Suprapubic skin (tissue), 4 donors: ENCODE data around the gene CEMIP2. TPM values are rescaled to one million over a fixed set of nuclear protein-coding genes. Genes with fewer than 3 reads are reported as not detected.

ENCODE experiments used
- DNase-seq, 2 donors: peaks; one replicate each; pipeline ENCODE4 v3.0.0-alpha.2; 2019; ENCODE audit warnings: low spot score in 2 of 2
- H3K27ac ChIP-seq: fragments of 200-600 bp; sonication (generic); one replicate; pipeline ENCODE4 v1.5.1; 2019
- H3K27me3 ChIP-seq: fragments of 200-600 bp; sonication (generic); one replicate; pipeline ENCODE4 v1.5.1; 2019
- H3K36me3 ChIP-seq: fragments of 200-600 bp; sonication (generic); one replicate; pipeline ENCODE4 v1.5.1; 2019
- H3K4me1 ChIP-seq: fragments of 200-600 bp; sonication (generic); one replicate; pipeline ENCODE4 v1.5.1; 2019
- H3K4me3 ChIP-seq: fragments of 200-600 bp; sonication (generic); one replicate; pipeline ENCODE4 v1.5.1; 2019; ENCODE audit warnings: mild to moderate bottlenecking
- H3K9me3 ChIP-seq: fragments of 200-600 bp; sonication (generic); one replicate; pipeline ENCODE4 v1.5.1; 2019
- EP300 ChIP-seq: sonication (generic); formaldehyde crosslinking; IDR thresholded peaks from one replicate; pipeline ENCODE4 v1.6.1; 2017; ENCODE audit warnings: antibody characterized with exemption
- POLR2A ChIP-seq, 2 donors: fragments of 450-650 bp; IDR thresholded peaks; one replicate each; pipeline ENCODE4 v1.6.1; 2017; ENCODE audit warnings: antibody characterized with exemption in 2 of 2, mild to moderate bottlenecking in 2 of 2, moderate library complexity in 2 of 2
- POLR2AphosphoS5 ChIP-seq, 3 donors: sonication (generic); formaldehyde crosslinking; IDR thresholded peaks; one replicate each; pipeline ENCODE4 v1.6.1; 2017; ENCODE audit warnings: antibody characterized with exemption in 3 of 3
- WGBS: methylation state at CpG from one replicate; pipeline ENCODE4 v1.1.5; 2018; 5-methylcytosine and 5-hydroxymethylcytosine counted together
- total RNA-seq, 4 donors: library from RNA; depleted of rRNA; stranded (reverse); fragments of >200 nt; gene quantifications; one replicate each; pipeline ENCODE4 v1.1.0, GENCODE V29; 2016
- TF ChIP-seq, protein P1 (sequence below), 2 donors: fragments of 200-600 bp in 1 of 2; fragments of 450-650 bp in 1 of 2; sonication (generic) in 1 of 2; IDR thresholded peaks; one replicate each; pipeline ENCODE4 v1.5.1; 2016 to 2019; ENCODE audit warnings: antibody characterized with exemption in 2 of 2, mild to moderate bottlenecking in 1 of 2, moderate library complexity in 1 of 2

Gene CEMIP2
- total RNA-seq, 4 donors from 2014 or later, result 48.9 to 76.2 (median 66.1) TPM

DNA sequence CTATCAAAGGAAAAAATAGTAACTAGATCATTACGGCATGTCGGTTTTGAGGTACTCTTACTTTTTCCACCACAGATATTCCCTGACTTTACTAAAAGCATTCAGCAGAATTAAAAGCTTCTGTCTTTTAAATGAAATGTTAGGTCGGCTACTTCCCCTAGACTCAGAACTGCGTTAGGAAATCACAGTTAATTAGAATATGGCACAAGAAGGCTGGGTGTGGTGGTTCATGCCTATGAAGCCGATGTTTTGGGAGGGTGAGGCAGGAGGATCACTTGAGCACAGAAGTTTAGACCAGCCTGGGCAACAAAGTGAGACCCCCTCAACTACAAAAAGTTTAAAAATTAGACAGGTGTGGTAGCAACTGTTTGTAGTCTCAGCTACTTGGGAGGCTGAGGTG is 24.4 kb downstream of the CEMIP2 start:
- H3K4me3 ChIP-seq, result no peak overlapping the region
- H3K27ac ChIP-seq, result no peak overlapping the region
- H3K27me3 ChIP-seq, result no peaks in the 10 kb centered on the region
- H3K4me1 ChIP-seq, result peaks cover 33% of the 10 kb centered on the region
- TF ChIP-seq EP300 (no peak), POLR2AphosphoS5 (IDR thresholded peaks at IDR 0.05) (no peak)
- TF ChIP-seq, protein P1, sequence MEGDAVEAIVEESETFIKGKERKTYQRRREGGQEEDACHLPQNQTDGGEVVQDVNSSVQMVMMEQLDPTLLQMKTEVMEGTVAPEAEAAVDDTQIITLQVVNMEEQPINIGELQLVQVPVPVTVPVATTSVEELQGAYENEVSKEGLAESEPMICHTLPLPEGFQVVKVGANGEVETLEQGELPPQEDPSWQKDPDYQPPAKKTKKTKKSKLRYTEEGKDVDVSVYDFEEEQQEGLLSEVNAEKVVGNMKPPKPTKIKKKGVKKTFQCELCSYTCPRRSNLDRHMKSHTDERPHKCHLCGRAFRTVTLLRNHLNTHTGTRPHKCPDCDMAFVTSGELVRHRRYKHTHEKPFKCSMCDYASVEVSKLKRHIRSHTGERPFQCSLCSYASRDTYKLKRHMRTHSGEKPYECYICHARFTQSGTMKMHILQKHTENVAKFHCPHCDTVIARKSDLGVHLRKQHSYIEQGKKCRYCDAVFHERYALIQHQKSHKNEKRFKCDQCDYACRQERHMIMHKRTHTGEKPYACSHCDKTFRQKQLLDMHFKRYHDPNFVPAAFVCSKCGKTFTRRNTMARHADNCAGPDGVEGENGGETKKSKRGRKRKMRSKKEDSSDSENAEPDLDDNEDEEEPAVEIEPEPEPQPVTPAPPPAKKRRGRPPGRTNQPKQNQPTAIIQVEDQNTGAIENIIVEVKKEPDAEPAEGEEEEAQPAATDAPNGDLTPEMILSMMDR (IDR thresholded peaks at IDR 0.05), result no peak
- no peak for DNase-seq
- WGBS, result 76% methylated on average over 5 of the region's 5 CpGs
- H3K9me3 ChIP-seq, result no peaks in the 10 kb centered on the region
- peaks cover 19% of the 10 kb centered on the region for H3K36me3 ChIP-seq

DNA sequence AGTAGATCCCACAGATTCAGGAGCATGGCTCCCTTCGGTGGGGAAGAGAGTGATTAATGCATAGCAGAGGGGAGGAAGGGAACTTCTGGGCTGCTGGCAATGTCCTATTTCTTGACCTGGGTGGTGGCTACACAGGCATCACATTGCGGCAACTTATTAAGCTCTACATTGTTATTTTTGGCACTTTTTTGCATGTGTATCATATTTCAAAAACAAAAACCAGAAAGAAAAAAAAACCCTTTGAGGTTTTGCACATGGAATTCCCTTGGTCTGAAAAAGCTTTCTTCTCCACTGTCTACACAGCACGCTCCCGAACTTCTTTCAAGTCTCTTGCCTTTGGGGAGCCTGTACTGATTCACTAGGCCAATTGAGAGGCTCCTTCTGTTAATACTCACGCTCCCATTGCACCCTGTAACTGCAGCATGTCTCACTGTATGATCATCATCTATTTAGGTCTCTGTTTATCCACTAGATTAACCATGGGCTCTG is 25.1 kb downstream of the CEMIP2 start:
- Histone ChIP-seq H3K9me3 (no peaks in the 10 kb centered on the region), H3K27me3 (no peaks in the 10 kb centered on the region), H3K4me1 (peaks cover 30% of the 10 kb centered on the region), H3K4me3 (no peak overlapping the region), H3K36me3 (peaks cover 19% of the 10 kb centered on the region), H3K27ac (no peak overlapping the region)
- 69% methylated on average over 5 of the region's 5 CpGs for WGBS
- no peak for DNase-seq
- TF ChIP-seq POLR2AphosphoS5 (IDR thresholded peaks at IDR 0.05) (no peak), EP300 (no peak), POLR2A (IDR thresholded peaks at IDR 0.05) (no peak)
- TF ChIP-seq, protein P1 (IDR thresholded peaks at IDR 0.05), result no peak

DNA sequence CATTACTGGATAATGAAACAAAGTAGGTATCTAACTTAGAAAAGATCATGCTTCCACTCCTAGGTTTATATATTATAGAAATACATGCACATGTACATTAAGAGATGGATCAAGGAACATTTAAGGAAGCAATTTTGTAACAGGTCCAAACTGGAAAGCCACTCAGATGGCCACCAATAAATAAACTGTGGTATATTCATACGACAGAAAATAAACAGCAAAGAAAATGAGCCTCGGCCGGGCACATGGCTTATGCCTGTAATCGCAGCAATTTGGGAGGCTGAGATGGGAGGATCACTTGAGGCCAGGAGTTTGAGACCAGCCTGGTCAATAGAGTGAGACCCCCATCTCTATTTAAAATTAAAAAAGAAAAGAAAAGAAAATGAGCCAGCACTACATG is 25.6 kb downstream of the CEMIP2 start:
- no peaks in the 10 kb centered on the region for H3K9me3 ChIP-seq
- no peak for TF ChIP-seq EP300
- no peak for TF ChIP-seq POLR2A (IDR thresholded peaks at IDR 0.05)
- WGBS, result 89% methylated on average over 4 of the region's 4 CpGs
- DNase-seq, result no peak
- H3K27me3 ChIP-seq, result no peaks in the 10 kb centered on the region
- H3K4me1 ChIP-seq, result peaks cover 27% of the 10 kb centered on the region
- no peak overlapping the region for H3K27ac ChIP-seq
- H3K4me3 ChIP-seq, result no peak overlapping the region
- peaks cover 16% of the 10 kb centered on the region for H3K36me3 ChIP-seq

DNA sequence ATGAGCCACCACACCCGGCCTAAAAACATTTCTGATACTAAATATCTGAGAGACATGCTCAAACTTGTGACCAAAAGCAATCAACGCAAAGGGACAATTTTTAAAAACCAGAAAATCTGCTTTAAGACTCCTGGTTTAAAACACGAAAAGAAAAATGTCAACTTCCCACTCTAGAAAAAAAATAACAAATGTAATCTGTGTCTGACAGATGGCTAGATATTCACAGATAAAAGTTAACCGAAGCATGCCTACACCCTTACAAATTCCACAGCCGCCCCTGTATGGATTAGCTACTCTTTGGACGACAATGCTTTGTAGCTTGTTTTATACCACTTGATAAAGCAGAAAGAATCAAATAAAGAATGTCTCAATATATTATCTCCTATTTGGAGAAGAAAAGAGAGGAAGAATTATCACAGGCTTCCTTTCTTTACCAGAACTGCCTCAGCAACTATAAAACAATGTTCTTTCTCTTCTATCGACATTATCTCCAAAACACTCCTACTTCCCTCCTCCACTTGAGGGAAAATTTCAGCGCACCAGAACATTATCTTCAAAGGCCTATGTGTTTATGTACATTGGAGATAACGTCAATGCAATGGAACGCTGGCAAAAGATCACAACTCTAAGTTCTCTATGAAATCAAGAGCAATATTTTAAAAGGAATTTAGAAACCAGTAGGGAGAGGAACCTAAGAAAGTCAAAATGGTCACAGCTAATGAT is 26.2 kb downstream of the CEMIP2 start:
- peak overlapping the region; percentile 43 for H3K27ac ChIP-seq
- H3K4me1 ChIP-seq, result peaks cover 26% of the 10 kb centered on the region
- DNase-seq, result no peak
- peaks cover 16% of the 10 kb centered on the region for H3K36me3 ChIP-seq
- H3K9me3 ChIP-seq, result no peaks in the 10 kb centered on the region
- TF ChIP-seq, protein P1 (IDR thresholded peaks at IDR 0.05), result no peak
- no peak for TF ChIP-seq EP300
- TF ChIP-seq POLR2A (IDR thresholded peaks at IDR 0.05), result no peak
- TF ChIP-seq POLR2AphosphoS5 (IDR thresholded peaks at IDR 0.05), result no peak
- WGBS, result 49% methylated on average over 10 of the region's 10 CpGs
- no peaks in the 10 kb centered on the region for H3K27me3 ChIP-seq
- no peak overlapping the region for H3K4me3 ChIP-seq

DNA sequence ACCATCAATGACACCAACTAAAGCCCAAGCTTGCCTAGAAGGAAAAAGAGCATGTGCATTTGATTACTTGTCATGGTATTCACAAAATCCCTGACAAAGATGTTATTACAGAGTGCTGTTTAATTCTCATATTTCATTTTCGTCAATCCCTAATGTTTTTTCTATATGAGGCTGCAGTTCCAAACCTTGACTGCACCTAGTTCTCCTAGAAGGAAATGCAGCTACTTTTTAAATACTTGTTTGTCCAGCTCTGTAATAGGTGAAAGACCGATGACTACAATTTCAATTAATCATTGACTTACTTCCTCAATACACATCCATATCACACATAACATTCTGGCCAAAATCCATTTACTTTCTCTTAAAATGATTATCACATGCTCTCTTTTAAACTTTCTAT is 28.1 kb downstream of the CEMIP2 start:
- TF ChIP-seq, protein P1 (IDR thresholded peaks at IDR 0.05), result no peak
- TF ChIP-seq POLR2AphosphoS5 (IDR thresholded peaks at IDR 0.05) (no peak), POLR2A (IDR thresholded peaks at IDR 0.05) (no peak), EP300 (no peak)
- Histone ChIP-seq H3K27ac (no peak overlapping the region), H3K27me3 (no peaks in the 10 kb centered on the region), H3K36me3 (peaks cover 21% of the 10 kb centered on the region), H3K4me1 (peaks cover 26% of the 10 kb centered on the region), H3K4me3 (no peak overlapping the region), H3K9me3 (no peaks in the 10 kb centered on the region)
- 78% methylated on average over 2 of the region's 2 CpGs for WGBS
- DNase-seq, result no peak
